ENCODE data around the gene TRIM65.
"Not testable (repeated sequence)": the region's sequence is repeated elsewhere in the genome, so short reads cannot be mapped to it uniquely, and the experiment has no call there.

DNA sequence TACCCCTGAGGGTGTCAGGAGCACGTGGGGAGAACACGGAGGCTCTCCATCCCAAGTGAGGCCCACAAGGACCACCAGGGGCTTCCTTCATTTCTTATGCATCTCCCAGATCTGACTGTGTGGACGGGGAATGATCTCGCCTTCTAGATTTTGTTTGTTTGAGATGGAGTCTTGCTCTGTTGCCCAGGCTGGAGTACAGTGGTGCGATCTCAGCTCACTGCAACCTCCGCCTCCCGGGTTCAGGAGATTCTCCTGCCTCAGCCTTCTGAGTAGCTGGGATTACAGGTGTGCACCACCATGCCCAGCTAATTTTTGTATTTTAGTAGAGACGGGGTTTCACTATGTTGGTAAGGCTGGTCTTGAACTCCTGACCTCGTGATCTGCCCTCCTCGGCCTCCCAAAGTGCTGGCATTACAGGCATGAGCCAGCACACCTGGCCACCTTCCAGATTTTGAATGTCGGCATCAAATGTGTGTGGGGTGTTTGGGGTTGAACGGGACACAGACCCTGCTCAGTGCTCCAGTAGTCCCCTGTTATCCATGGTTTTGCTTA is 27.9 kb downstream of the TRIM65 start:
- not testable (repeated sequence) for TF ChIP-seq YY1 (IDR thresholded peaks at IDR 0.05; ENCODE audit: insufficient read depth, insufficient read length); ZNF274 (IDR thresholded peaks at IDR 0.05; ENCODE audit: low read depth, low read length); SUZ12 (IDR thresholded peaks at IDR 0.05; ENCODE audit: extremely low read depth, insufficient read depth, insufficient read length)
